Type B pancreatic cell (in vitro differentiated cells): ENCODE results near the gene BCS1L. TPM values are rescaled to one million over a fixed set of nuclear protein-coding genes. Genes with fewer than 3 reads are reported as not detected.

Experiments
- DNase-seq: peaks from one replicate; pipeline ENCODE4 v3.0.0; 2021; ENCODE audit warnings: mixed read lengths; ENCODE audit not compliant: unreplicated experiment; ENCODE audit errors: extremely low spot score
- H3K27ac Mint-ChIP-seq: 2 replicates; pipeline ENCODE4 v1.8.0; 2021; ENCODE audit warnings: mild to moderate bottlenecking, mixed read lengths
- H3K27me3 Mint-ChIP-seq: 2 replicates; pipeline ENCODE4 v1.8.0; 2021; ENCODE audit warnings: mixed read lengths
- H3K36me3 Mint-ChIP-seq: 2 replicates; pipeline ENCODE4 v1.8.0; 2021; ENCODE audit warnings: mixed read lengths
- H3K4me1 Mint-ChIP-seq: one replicate; pipeline ENCODE4 v1.8.0; 2021; ENCODE audit warnings: mixed read lengths; ENCODE audit not compliant: unreplicated experiment
- H3K4me3 Mint-ChIP-seq: 2 replicates; pipeline ENCODE4 v1.8.0; 2021; ENCODE audit warnings: mild to moderate bottlenecking, mixed read lengths
- H3K9me3 Mint-ChIP-seq: 2 replicates; pipeline ENCODE4 v1.8.0; 2021; ENCODE audit warnings: mixed read lengths
- CTCF ChIP-seq: fragments of 200-600 bp; sonication (generic); conservative IDR thresholded peaks from 2 replicates; pipeline ENCODE4 v1.5.0; 2021; ENCODE audit warnings: antibody characterized with exemption, mild to moderate bottlenecking
- total RNA-seq: library from RNA; stranded (reverse); gene quantifications from 2 replicates; pipeline ENCODE4 v1.2.1, GENCODE V29; 2021; ENCODE audit warnings: low replicate concordance

Gene BCS1L
- total RNA-seq, 1 donor from 2014 or later, result 64.2 TPM

GRCh38 chr2:218659988-218660358 is 490 bp downstream of the BCS1L start:
- no peak for TF ChIP-seq CTCF
- no peaks in the 10 kb centered on the region for H3K27me3 Mint-ChIP-seq

GRCh38 chr2:218662377-218662776 is 2.9 kb downstream of the BCS1L start:
- peaks cover 14% of the 10 kb centered on the region for H3K36me3 Mint-ChIP-seq
- peaks cover 18% of the 10 kb centered on the region for H3K4me1 Mint-ChIP-seq
- no peak for TF ChIP-seq CTCF

More at GRCh38 chr2:218659988-218660358, 490 bp downstream of the BCS1L start:
- Mint-ChIP-seq H3K9me3 (no peaks in the 10 kb centered on the region), H3K4me3 (peak overlapping the region; percentile 100), H3K36me3 (peaks cover 18% of the 10 kb centered on the region), H3K4me1 (peaks cover 18% of the 10 kb centered on the region), H3K27ac (peak overlapping the region; percentile 94)
- DNase-seq, result no peak

GRCh38 chr2:218662827-218663226 is 3.3 kb downstream of the BCS1L start:
- H3K27me3 Mint-ChIP-seq, result no peaks in the 10 kb centered on the region
- H3K27ac Mint-ChIP-seq, result no peak overlapping the region
- no peak for TF ChIP-seq CTCF
- DNase-seq, result no peak
- H3K9me3 Mint-ChIP-seq, result no peaks in the 10 kb centered on the region
- H3K4me3 Mint-ChIP-seq, result no peak overlapping the region
- peaks cover 11% of the 10 kb centered on the region for H3K36me3 Mint-ChIP-seq
- H3K4me1 Mint-ChIP-seq, result peaks cover 18% of the 10 kb centered on the region

More at GRCh38 chr2:218662377-218662776, 2.9 kb downstream of the BCS1L start:
- no peak for DNase-seq
- no peaks in the 10 kb centered on the region for H3K9me3 Mint-ChIP-seq
- H3K27ac Mint-ChIP-seq, result no peak overlapping the region
- no peaks in the 10 kb centered on the region for H3K27me3 Mint-ChIP-seq
- H3K4me3 Mint-ChIP-seq, result no peak overlapping the region

GRCh38 chr2:218663901-218664300 is 4.4 kb downstream of the BCS1L start:
- Mint-ChIP-seq H3K27me3 (no peaks in the 10 kb centered on the region), H3K4me1 (peaks cover 12% of the 10 kb centered on the region), H3K4me3 (no peak overlapping the region), H3K36me3 (peaks cover 8% of the 10 kb centered on the region), H3K27ac (no peak overlapping the region), H3K9me3 (no peaks in the 10 kb centered on the region)
- DNase-seq, result no peak
- no peak for TF ChIP-seq CTCF

- Mint-ChIP-seq H3K27ac (no peak overlapping the region), H3K9me3 (no peaks in the 10 kb centered on the region), H3K36me3 (peaks cover 8% of the 10 kb centered on the region), H3K27me3 (no peaks in the 10 kb centered on the region), H3K4me3 (no peak overlapping the region), H3K4me1 (peaks cover 8% of the 10 kb centered on the region)
- DNase-seq, result no peak
- TF ChIP-seq CTCF, result no peak
Measured at GRCh38 chr2:218664653-218665052, 5.2 kb downstream of the BCS1L start.
